ENCODE measurements around the gene WDR45B.
A peak's percentile ranks its signal among the peaks of the same experiment; 100 is the strongest.

The WDR45B gene

DNA sequence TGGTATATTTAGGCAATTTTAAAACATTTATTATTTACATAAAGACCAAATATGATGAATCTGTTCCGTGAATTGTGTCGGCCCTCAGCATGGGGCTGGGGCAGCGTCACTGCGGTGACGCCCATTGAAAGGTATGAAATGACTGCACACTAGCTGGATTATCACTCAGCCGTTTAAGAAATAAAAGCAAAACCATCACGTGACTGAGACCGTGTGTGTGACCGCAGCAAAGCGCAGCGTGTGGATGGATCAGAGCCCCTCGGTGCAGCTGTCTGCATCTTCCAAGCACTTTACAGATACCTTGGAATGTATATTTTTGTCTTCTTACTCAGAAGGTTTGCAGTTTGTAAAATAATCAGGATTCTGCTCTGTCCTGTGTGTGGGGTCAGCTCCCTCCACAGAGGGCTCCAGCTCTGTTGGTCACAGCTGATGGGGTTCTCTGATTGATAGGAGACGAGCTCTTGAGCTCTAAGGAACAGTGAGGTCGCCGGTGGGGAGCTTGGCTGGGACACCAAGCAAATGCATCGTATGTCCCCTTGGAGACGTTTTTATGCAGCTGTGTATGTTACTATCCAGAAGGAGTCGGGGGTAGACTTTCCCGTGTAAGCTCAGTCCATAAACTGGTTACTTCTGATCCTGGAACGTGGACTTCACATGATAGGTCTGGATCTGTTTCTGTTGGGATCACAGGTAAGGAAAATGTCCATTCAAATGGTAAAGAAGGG is 45.1 kb downstream of the WDR45B start:
- TF ChIP-seq, protein P1, sequence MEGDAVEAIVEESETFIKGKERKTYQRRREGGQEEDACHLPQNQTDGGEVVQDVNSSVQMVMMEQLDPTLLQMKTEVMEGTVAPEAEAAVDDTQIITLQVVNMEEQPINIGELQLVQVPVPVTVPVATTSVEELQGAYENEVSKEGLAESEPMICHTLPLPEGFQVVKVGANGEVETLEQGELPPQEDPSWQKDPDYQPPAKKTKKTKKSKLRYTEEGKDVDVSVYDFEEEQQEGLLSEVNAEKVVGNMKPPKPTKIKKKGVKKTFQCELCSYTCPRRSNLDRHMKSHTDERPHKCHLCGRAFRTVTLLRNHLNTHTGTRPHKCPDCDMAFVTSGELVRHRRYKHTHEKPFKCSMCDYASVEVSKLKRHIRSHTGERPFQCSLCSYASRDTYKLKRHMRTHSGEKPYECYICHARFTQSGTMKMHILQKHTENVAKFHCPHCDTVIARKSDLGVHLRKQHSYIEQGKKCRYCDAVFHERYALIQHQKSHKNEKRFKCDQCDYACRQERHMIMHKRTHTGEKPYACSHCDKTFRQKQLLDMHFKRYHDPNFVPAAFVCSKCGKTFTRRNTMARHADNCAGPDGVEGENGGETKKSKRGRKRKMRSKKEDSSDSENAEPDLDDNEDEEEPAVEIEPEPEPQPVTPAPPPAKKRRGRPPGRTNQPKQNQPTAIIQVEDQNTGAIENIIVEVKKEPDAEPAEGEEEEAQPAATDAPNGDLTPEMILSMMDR (IDR thresholded peaks at IDR 0.05; ENCODE audit: low read depth, low read length, missing control alignments): no peak
- in situ Hi-C loops (cut with HindIII; ENCODE audit: low sequenced_read_pairs): no loop called here
- H3K4me3 ChIP-seq (ENCODE audit: low read depth, low read length): no peak overlapping the region
- DNase-seq (ENCODE audit: low read depth): peak; percentile 42

GRCh38 chr17:82602487-82602886 is 45.8 kb downstream of the WDR45B start:
- in situ Hi-C loops (cut with HindIII; ENCODE audit: low sequenced_read_pairs): no loop called here
- DNase-seq (ENCODE audit: low read depth): no peak
- TF ChIP-seq, protein P1 (IDR thresholded peaks at IDR 0.05; ENCODE audit: low read depth, low read length, missing control alignments): no peak
- H3K4me3 ChIP-seq (ENCODE audit: low read depth, low read length): no peak overlapping the region

GRCh38 chr17:82601447-82602000 is 46.7 kb downstream of the WDR45B start:
- TF ChIP-seq, protein P1 (IDR thresholded peaks at IDR 0.05; ENCODE audit: low read depth, low read length, missing control alignments): no peak
- in situ Hi-C loops (cut with HindIII; ENCODE audit: low sequenced_read_pairs): no loop called here
- H3K4me3 ChIP-seq (ENCODE audit: low read depth, low read length): no peak overlapping the region
- DNase-seq (ENCODE audit: low read depth): no peak

GRCh38 chr17:82600731-82601446 is 47.4 kb downstream of the WDR45B start:
- TF ChIP-seq, protein P1 (IDR thresholded peaks at IDR 0.05; ENCODE audit: low read depth, low read length, missing control alignments): no peak
- in situ Hi-C loops (cut with HindIII; ENCODE audit: low sequenced_read_pairs): no loop called here
- no peak for DNase-seq (ENCODE audit: low read depth)
- no peak overlapping the region for H3K4me3 ChIP-seq (ENCODE audit: low read depth, low read length)

GRCh38 chr17:82599674-82600661 is 48.3 kb downstream of the WDR45B start:
- in situ Hi-C loops (cut with HindIII; ENCODE audit: low sequenced_read_pairs): no loop called here
- TF ChIP-seq, protein P1 (IDR thresholded peaks at IDR 0.05; ENCODE audit: low read depth, low read length, missing control alignments): no peak

More at GRCh38 chr17:82599674-82600661, 48.3 kb downstream of the WDR45B start:
- H3K4me3 ChIP-seq (ENCODE audit: low read depth, low read length): no peak overlapping the region
- no peak for DNase-seq (ENCODE audit: low read depth)
